ENCODE data around the gene NEMP2. TPM values are rescaled to one million over a fixed set of nuclear protein-coding genes. Genes with fewer than 3 reads are reported as not detected.

Gene NEMP2
- total RNA-seq, 1 donor from 2014 or later, result 13.8 TPM

DNA sequence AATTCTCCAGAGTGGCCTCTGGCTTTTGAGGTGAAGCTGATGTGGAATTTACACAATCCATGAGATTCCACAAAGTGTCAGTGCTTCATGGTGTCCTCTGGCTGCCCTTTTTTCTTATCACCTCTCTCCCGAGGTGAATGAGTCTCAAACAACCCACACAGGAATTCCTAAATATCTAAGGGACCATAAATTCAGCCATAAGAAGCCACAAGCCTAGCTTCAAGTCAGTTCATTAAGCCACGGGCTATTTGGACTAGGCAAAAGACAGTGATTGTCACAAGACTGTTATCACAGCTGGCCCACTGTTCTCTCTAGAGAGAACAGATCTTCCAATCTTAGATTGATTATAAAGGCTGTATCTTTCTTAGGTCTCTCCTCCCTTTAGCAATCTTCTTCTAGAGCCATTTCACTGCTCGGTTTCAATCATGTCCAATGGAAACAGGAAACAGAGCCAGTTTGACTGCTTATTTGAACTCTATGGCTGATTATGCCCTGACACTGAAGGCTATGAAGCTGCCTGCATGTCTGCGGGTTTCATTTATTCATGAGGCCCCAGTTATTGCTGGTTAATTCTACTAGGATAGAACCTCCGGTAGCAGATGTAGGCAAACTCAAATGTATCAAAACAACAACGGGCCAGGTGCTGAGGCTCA, 4.1 kb downstream of the NEMP2 start:
- Histone ChIP-seq H3K4me2 (no peak overlapping the region), H3F3A (ENCODE audit: low read depth) (peaks cover 24% of the 10 kb centered on the region), H3K9ac (no peak overlapping the region), H2AFZ (replicated peaks) (no peak overlapping the region), H3K27ac (no peak overlapping the region), H3K4me1 (peaks cover 11% of the 10 kb centered on the region), H3K9me3 (ENCODE audit: low read depth) (no peaks in the 10 kb centered on the region), H3K27me3 (no peaks in the 10 kb centered on the region), H3K36me3 (no peaks in the 10 kb centered on the region), H3K4me3 (no peak overlapping the region), H4K20me1 (ENCODE audit: low read depth) (no peaks in the 10 kb centered on the region), H3K79me2 (ENCODE audit: low read depth) (no peaks in the 10 kb centered on the region)
- DNase-seq (ENCODE audit: low spot score), result no peak
- Mint-ChIP-seq H3K4me1 (peaks cover 11% of the 10 kb centered on the region), H3K4me3 (no peak overlapping the region), H3K27me3 (ENCODE audit: insufficient read depth, low read depth) (peaks cover 2% of the 10 kb centered on the region), H3K9me3 (no peaks in the 10 kb centered on the region), H3K36me3 (no peaks in the 10 kb centered on the region), H3K27ac (no peak overlapping the region)
- no peak for TF ChIP-seq EZH2phosphoT487 (IDR thresholded peaks at IDR 0.05)
- no peak for TF ChIP-seq EZH2 (IDR thresholded peaks at IDR 0.05)
- TF ChIP-seq, protein P1, sequence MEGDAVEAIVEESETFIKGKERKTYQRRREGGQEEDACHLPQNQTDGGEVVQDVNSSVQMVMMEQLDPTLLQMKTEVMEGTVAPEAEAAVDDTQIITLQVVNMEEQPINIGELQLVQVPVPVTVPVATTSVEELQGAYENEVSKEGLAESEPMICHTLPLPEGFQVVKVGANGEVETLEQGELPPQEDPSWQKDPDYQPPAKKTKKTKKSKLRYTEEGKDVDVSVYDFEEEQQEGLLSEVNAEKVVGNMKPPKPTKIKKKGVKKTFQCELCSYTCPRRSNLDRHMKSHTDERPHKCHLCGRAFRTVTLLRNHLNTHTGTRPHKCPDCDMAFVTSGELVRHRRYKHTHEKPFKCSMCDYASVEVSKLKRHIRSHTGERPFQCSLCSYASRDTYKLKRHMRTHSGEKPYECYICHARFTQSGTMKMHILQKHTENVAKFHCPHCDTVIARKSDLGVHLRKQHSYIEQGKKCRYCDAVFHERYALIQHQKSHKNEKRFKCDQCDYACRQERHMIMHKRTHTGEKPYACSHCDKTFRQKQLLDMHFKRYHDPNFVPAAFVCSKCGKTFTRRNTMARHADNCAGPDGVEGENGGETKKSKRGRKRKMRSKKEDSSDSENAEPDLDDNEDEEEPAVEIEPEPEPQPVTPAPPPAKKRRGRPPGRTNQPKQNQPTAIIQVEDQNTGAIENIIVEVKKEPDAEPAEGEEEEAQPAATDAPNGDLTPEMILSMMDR (IDR thresholded peaks at IDR 0.05), result no peak

DNA sequence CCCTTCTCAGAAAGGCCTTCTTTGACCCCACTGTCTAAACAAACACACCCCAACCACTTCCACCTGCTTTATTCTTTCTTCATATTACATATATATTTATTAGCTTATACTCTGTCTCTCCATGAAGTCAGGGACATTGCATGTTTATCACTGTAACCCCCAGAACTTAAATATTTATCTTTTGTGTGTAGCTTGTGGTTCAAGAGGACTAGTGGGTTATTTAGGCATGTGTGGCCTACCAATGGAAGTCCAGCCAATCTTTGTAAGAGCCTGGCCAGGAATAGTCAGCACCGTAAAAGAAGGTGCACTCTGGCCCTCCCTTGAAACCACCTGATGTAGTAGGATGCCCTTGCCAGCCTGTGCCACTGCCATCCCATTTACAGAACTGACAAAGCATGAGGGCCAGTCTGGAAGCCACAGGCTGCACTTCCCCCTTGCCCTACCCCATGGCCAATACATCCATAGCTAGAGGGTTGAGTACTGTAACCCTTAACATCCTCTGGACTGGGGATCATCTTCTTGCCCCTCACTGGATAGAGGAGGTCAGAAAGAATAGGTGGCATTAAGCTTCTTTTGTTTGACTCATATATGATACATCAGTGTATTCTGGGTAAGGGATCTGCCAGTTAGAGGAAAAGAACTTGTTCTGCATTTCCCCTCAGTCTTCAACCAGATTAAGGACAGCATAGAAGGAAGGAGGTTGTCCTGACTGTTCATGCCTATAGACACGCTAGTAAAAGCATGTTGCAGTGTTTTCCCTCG, 4.9 kb downstream of the NEMP2 start:
- TF ChIP-seq EZH2phosphoT487 (IDR thresholded peaks at IDR 0.05) (no peak), EZH2 (IDR thresholded peaks at IDR 0.05) (no peak)
- TF ChIP-seq, protein P1 (IDR thresholded peaks at IDR 0.05), result no peak
- Histone ChIP-seq H3F3A (ENCODE audit: low read depth) (peaks cover 17% of the 10 kb centered on the region), H3K27me3 (no peaks in the 10 kb centered on the region), H3K9me3 (ENCODE audit: low read depth) (no peaks in the 10 kb centered on the region), H4K20me1 (ENCODE audit: low read depth) (no peaks in the 10 kb centered on the region), H3K4me2 (no peak overlapping the region), H2AFZ (replicated peaks) (no peak overlapping the region), H3K4me1 (peaks cover 6% of the 10 kb centered on the region), H3K27ac (no peak overlapping the region), H3K79me2 (ENCODE audit: low read depth) (no peaks in the 10 kb centered on the region), H3K9ac (no peak overlapping the region), H3K36me3 (no peaks in the 10 kb centered on the region), H3K4me3 (no peak overlapping the region)
- DNase-seq (ENCODE audit: low spot score), result no peak
- Mint-ChIP-seq H3K27me3 (ENCODE audit: insufficient read depth, low read depth) (peaks cover 2% of the 10 kb centered on the region), H3K4me1 (peaks cover 11% of the 10 kb centered on the region), H3K9me3 (no peaks in the 10 kb centered on the region), H3K36me3 (no peaks in the 10 kb centered on the region), H3K27ac (no peak overlapping the region), H3K4me3 (no peak overlapping the region)

DNA sequence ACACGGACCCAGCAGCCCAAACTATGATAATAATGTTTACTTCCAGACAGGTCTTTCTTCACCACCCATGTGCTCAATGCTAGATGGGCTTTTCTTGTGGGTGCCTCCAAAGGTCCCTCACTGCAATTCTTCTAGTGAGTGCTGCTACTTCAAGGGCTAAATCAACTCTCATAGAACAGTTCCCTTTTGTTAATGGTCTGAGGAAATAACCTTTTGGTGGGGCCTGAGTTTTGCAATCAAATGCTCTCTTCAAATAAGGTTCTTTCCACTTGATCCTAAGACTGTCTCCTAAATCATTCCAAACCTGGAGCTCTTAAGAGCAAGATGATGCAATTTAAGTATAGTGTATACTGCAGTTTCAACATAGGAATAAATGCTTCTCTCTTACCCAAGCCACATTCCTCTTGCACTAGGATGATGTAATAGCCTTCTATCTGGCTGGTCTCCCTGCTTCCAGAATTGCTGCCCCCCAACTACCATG, 6.0 kb downstream of the NEMP2 start:
- Histone ChIP-seq H3K36me3 (no peaks in the 10 kb centered on the region), H3K4me2 (no peak overlapping the region), H3F3A (ENCODE audit: low read depth) (peaks cover 7% of the 10 kb centered on the region), H2AFZ (replicated peaks) (no peak overlapping the region), H3K79me2 (ENCODE audit: low read depth) (no peaks in the 10 kb centered on the region), H3K9ac (no peak overlapping the region), H3K9me3 (ENCODE audit: low read depth) (no peaks in the 10 kb centered on the region), H4K20me1 (ENCODE audit: low read depth) (no peaks in the 10 kb centered on the region), H3K4me3 (no peak overlapping the region), H3K27me3 (no peaks in the 10 kb centered on the region), H3K27ac (no peak overlapping the region), H3K4me1 (no peaks in the 10 kb centered on the region)
- Mint-ChIP-seq H3K4me3 (no peak overlapping the region), H3K36me3 (no peaks in the 10 kb centered on the region), H3K9me3 (no peaks in the 10 kb centered on the region), H3K27me3 (ENCODE audit: insufficient read depth, low read depth) (peaks cover 2% of the 10 kb centered on the region), H3K4me1 (peaks cover 6% of the 10 kb centered on the region), H3K27ac (no peak overlapping the region)
- no peak for DNase-seq (ENCODE audit: low spot score)
- TF ChIP-seq EZH2phosphoT487 (IDR thresholded peaks at IDR 0.05), result no peak
- TF ChIP-seq, protein P1 (IDR thresholded peaks at IDR 0.05), result no peak
- TF ChIP-seq EZH2 (IDR thresholded peaks at IDR 0.05), result no peak
